ENCODE data around the gene TCEAL1.
"Not testable (repeated sequence)": the region's sequence is repeated elsewhere in the genome, so short reads cannot be mapped to it uniquely, and the experiment has no call there.

The TCEAL1 gene

GRCh38 chrX:103586314-103586646 is 42.5 kb upstream of the TCEAL1 start:
- 0 out of 2 replicates have a peak, but pooled peaks cover 2% of the 10 kb centered on the region for H3K79me2 ChIP-seq (ENCODE audit: low read length)
- no peak overlapping the region for H2AFZ ChIP-seq (ENCODE audit: low read depth, low read length)
- no peak overlapping the region for H3K27ac ChIP-seq (ENCODE audit: low read length)
- peaks cover 3% of the 10 kb centered on the region; the same call in 1 of the 2 replicates for H3K4me1 ChIP-seq (ENCODE audit: low read length)
- no peaks in the 10 kb centered on the region for H3K27me3 ChIP-seq (ENCODE audit: low read depth, low read length)
- H3K4me3 ChIP-seq (ENCODE audit: low read length), result peak overlapping the region; percentile 98
- no peak overlapping the region for H3K9ac ChIP-seq (ENCODE audit: low read length)
- TF ChIP-seq EZH2phosphoT487 (IDR thresholded peaks at IDR 0.05; ENCODE audit: low read depth) (no peak), CTCF (IDR thresholded peaks at IDR 0.05; ENCODE audit: low read depth, low read length) (no peak)
- H4K20me1 ChIP-seq (ENCODE audit: insufficient read depth, low read length), result no peaks in the 10 kb centered on the region
- H3K36me3 ChIP-seq (replicated peaks; ENCODE audit: low read depth, low read length), result no peaks in the 10 kb centered on the region
- peak overlapping the region; percentile 83 for H3K4me2 ChIP-seq (ENCODE audit: low read length)
- no peaks in the 10 kb centered on the region for H3K9me3 ChIP-seq (ENCODE audit: insufficient read depth, low read length)

GRCh38 chrX:103586659-103587058 is 42.1 kb upstream of the TCEAL1 start:
- Histone ChIP-seq H2AFZ (ENCODE audit: low read depth, low read length) (no peak overlapping the region), H3K4me2 (ENCODE audit: low read length) (no peak overlapping the region), H3K4me1 (ENCODE audit: low read length) (peaks cover 3% of the 10 kb centered on the region; the same call in 1 of the 2 replicates), H3K9me3 (ENCODE audit: insufficient read depth, low read length) (no peaks in the 10 kb centered on the region), H3K27ac (ENCODE audit: low read length) (no peak overlapping the region), H3K36me3 (replicated peaks; ENCODE audit: low read depth, low read length) (no peaks in the 10 kb centered on the region), H4K20me1 (ENCODE audit: insufficient read depth, low read length) (no peaks in the 10 kb centered on the region), H3K4me3 (ENCODE audit: low read length) (no peak overlapping the region), H3K27me3 (ENCODE audit: low read depth, low read length) (no peaks in the 10 kb centered on the region), H3K9ac (ENCODE audit: low read length) (no peak overlapping the region), H3K79me2 (ENCODE audit: low read length) (0 out of 2 replicates have a peak, but pooled peaks cover 2% of the 10 kb centered on the region)
- TF ChIP-seq CTCF (IDR thresholded peaks at IDR 0.05; ENCODE audit: low read depth, low read length) (no peak), EZH2phosphoT487 (IDR thresholded peaks at IDR 0.05; ENCODE audit: low read depth) (no peak)

- H3K27me3 ChIP-seq (ENCODE audit: low read depth, low read length); H3K36me3 ChIP-seq (replicated peaks; ENCODE audit: low read depth, low read length); H2AFZ ChIP-seq (ENCODE audit: low read depth, low read length); H3K27ac ChIP-seq (ENCODE audit: low read length); H3K9me3 ChIP-seq (ENCODE audit: insufficient read depth, low read length); H3K4me2 ChIP-seq (ENCODE audit: low read length); H4K20me1 ChIP-seq (ENCODE audit: insufficient read depth, low read length); H3K9ac ChIP-seq (ENCODE audit: low read length); H3K4me1 ChIP-seq (ENCODE audit: low read length); H3K79me2 ChIP-seq (ENCODE audit: low read length); H3K4me3 ChIP-seq (ENCODE audit: low read length): not testable (repeated sequence)
Measured at GRCh38 chrX:103592295-103592694, 36.5 kb upstream of the TCEAL1 start.

- H3K4me3 ChIP-seq (ENCODE audit: low read length); H3K9me3 ChIP-seq (ENCODE audit: insufficient read depth, low read length); H3K79me2 ChIP-seq (ENCODE audit: low read length); H3K4me1 ChIP-seq (ENCODE audit: low read length); H4K20me1 ChIP-seq (ENCODE audit: insufficient read depth, low read length); H3K27ac ChIP-seq (ENCODE audit: low read length); H2AFZ ChIP-seq (ENCODE audit: low read depth, low read length); H3K36me3 ChIP-seq (replicated peaks; ENCODE audit: low read depth, low read length); H3K9ac ChIP-seq (ENCODE audit: low read length); H3K4me2 ChIP-seq (ENCODE audit: low read length); H3K27me3 ChIP-seq (ENCODE audit: low read depth, low read length): not testable (repeated sequence)
Measured at GRCh38 chrX:103595202-103595601, 33.6 kb upstream of the TCEAL1 start.

GRCh38 chrX:103607364-103608305 is 21.1 kb upstream of the TCEAL1 start, which contains the start of gene TCEAL3:
TCEAL3 (plus strand) TSS chrX:103607963; CDS start chrX:103609065, 1,102 bp downstream.
- H3K4me2 ChIP-seq (ENCODE audit: low read length), result peak within 1 kb of the TSS; percentile 96
- H2AFZ ChIP-seq (ENCODE audit: low read depth, low read length), result peak within 1 kb of the TSS; percentile 97
- peaks cover 8% of the 10 kb centered on the region; the same call in 1 of the 2 replicates for H3K4me1 ChIP-seq (ENCODE audit: low read length)
- H3K36me3 ChIP-seq (replicated peaks; ENCODE audit: low read depth, low read length), result no peaks in the 10 kb centered on the region
- no peaks in the 10 kb centered on the region for H3K79me2 ChIP-seq (ENCODE audit: low read length)
- H3K9ac ChIP-seq (ENCODE audit: low read length), result peak within 1 kb of the TSS; percentile 75
- H4K20me1 ChIP-seq (ENCODE audit: insufficient read depth, low read length), result no peaks in the 10 kb centered on the region
- H3K27ac ChIP-seq (ENCODE audit: low read length), result no peak within 1 kb of the TSS; the same call in 1 of the 2 replicates
- peaks cover 7% of the 10 kb centered on the region; the same call in 1 of the 2 replicates for H3K27me3 ChIP-seq (ENCODE audit: low read depth, low read length)
- no peak for TF ChIP-seq EZH2phosphoT487 (IDR thresholded peaks at IDR 0.05; ENCODE audit: low read depth)
- TF ChIP-seq CTCF (IDR thresholded peaks at IDR 0.05; ENCODE audit: low read depth, low read length), result no peak
- no peaks in the 10 kb centered on the region for H3K9me3 ChIP-seq (ENCODE audit: insufficient read depth, low read length)
- H3K4me3 ChIP-seq (ENCODE audit: low read length), result peak within 1 kb of the TSS; percentile 95

Data from OCI-LY3 (cell line).